MV-4-11 (cell line): ENCODE data around the gene ZNF827.

Source experiments
- DNase-seq: peaks from one replicate; lab custom pipeline; 2025; lab: John Stamatoyannopoulos, UW

The ZNF827 gene

DNA sequence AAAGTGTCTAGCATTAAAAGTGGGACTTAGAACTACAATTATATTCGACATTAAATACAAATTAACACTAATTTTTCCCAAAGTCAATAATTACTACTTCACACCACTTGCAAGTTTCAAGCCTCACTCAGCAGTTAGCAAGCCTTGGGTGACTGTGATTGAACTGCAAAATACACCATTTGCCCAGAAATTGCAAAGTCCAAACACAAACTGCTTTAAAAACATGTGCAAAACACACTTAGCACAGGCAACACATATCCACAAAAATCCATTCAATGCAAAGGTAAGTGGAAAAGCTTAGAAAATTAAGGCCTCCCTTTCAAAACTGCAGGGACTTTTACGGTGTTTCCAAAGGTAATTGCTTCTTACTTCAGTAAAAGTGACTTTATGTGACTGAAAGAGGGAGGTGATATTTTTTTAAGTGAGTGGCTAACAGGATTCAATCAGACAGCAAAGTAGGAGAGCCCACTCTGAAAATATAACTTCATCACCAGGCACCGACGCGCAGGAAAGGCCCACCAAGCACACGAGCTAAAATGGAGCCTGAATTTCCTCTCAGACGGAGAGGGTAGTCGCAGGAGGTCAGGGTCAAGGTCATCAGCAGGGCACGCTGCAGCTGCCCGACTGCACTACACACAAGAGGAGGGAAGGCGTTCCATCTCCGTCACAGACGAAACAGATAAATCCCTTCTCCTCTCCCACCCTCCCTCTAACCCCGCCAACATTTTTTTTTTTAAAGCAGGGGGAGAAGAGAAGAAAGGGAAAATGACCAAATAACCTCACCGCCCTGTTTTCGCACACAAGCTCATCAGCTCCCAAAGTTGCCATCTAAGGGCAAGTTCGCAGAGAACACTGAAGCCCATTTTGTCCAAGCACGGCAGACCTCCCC is 3.1 kb downstream of the ZNF827 start:
- DNase-seq: no peak

DNA sequence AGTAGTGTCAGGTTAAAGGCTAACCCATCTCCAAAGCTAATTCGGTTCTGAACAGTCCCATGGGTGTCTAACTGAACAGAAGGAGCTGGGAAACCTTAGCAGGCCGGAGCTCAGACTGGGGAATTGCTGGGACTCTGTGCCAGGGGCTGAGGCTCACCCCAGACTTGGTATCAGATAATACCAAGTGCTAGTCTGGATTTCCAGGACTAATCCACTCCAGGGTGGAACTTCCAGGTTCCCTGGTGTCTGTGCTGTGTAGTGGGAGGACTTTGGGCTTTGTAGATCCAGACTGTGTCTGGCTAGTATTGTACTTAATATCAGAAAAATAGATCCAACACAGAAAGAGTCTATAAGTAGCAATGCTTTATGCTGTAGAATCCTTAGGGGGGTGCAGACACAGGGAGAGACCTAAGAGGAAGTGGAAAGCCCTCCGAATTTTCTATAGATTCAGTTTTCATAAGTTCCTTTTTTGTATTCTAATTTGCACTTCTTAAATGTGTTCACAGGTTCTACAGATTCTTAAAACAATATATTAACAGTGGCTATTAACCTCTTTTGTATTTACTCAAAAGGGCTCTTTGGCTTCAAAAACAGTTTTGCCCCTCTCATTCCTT is 4.1 kb downstream of the ZNF827 start:
- DNase-seq: peak; percentile 28

DNA sequence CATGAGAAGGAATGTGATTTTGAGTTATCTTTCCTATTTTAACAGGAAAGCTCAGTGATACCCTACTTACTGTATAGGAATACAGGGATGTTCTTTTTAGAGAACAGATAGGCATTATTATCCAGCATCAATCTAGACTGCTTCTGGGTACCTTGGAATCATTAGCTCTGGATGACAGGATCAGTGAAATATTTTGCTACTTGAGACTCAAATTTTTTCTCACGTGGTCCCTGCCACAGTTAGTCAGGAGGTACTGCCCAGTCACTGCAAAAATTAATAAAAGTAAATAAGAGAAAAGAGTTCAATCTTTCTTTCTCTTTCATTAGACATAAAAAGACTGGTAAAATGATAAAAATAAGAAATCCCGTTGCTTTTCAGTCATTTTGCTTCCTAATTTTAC is 5.5 kb downstream of the ZNF827 start:
- no peak for DNase-seq

DNA sequence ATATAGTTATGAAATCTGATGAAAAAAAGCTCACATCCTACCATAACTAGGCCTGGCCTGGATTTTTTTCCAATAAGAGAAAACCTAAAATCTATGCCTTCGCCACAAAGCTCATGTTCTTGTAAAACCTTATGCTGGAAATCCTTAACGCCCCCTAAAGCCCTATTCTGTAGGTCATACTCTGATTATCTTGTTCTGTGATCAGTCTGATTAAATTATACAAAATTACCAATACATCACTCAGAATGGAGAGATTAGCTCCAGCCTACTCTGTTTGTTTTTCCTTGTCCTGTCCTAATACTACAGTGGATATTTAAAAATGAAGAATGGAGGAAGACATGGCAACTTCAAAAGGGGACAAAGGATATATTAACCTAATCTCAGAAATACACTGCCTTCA is 7.2 kb downstream of the ZNF827 start:
- no peak for DNase-seq

DNA sequence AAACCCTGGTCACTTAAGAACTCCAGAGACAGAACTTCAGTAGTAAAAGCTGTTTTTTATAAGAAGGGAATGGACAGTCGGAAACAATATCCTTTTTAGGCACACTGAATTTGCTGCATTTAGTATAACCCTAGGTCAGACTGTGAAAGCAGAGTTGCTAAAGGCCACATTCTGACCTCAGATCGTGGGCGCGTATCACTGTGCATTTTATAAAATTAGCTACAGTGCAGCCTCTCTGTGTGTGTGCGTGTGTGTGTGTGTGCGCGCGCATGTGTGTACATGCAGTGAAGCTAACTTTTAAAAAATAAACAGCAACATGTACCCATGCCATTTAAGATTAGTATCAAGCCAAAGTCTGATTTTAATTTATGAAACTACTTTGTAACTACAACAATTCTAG is 8.0 kb downstream of the ZNF827 start:
- no peak for DNase-seq

DNA sequence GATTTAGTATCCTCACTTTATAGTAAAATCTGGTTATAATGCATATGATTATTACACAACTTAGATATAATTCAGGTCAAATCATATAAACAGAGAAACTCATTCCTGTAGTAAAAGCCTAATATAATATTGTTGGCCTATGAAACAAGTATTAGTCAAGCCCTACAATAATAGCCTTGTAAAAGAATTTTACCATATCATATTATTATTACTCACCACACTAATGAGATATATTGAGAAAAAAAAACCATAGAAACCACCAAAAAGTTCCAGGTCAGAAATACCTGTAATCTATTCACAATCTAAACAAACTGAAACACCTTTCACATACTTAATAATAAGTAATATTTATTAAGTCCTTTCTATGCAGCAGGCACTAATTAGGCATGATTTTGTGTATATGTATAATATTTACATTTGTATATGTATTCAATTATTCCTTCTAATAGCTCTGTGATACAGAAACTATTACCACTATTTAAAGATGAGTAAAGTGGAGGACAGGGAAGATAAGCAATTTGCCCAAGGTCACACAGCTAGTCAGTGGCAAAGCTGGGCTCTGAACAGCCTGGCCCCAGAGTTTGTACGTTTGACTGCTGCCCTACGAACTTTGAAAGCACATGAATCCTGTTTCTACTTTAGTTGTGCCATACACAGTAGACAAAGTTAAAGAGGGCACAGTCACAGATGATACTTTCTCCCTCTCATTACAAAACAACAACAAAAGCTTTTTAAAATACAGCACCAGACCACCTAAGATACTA is 9.0 kb downstream of the ZNF827 start:
- no peak for DNase-seq

DNA sequence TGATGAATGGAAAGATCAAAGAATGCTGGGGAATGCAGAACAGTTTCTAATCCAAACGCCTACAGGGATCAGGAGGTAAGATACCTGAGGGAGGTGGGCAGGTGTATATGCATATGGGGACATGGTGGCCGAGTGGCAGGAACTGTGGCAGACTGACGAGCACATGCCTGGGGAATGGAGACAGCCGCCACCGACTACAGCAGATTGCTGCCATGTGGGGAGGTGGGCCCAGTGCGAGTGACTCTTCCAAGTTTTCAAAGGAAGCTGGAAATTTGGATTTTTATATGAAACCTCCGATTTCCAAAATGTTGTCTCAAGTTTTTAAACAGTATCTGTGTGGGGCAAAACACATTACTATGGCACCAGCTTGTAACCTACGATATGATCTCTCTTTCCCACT is 9.9 kb downstream of the ZNF827 start:
- no peak for DNase-seq

DNA sequence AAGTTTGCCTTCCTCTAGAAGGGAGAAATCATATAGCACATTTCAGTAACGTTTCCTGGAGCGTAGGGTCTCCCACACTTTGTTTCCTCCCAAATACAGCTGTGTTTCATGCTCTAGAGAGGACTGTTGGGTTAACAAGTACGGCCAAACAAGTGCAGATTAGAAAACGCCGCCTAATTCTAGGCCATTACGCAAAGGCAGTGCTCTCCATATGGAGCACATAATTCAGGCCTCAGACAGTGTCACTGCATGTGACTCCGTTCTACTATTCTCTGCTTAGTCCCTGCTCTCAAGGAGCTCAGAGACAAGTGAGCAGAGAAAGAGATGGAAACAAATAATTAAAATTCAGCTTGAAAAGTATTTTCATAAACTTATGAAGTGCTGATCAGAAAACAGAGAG is 11.6 kb downstream of the ZNF827 start:
- no peak for DNase-seq

DNA sequence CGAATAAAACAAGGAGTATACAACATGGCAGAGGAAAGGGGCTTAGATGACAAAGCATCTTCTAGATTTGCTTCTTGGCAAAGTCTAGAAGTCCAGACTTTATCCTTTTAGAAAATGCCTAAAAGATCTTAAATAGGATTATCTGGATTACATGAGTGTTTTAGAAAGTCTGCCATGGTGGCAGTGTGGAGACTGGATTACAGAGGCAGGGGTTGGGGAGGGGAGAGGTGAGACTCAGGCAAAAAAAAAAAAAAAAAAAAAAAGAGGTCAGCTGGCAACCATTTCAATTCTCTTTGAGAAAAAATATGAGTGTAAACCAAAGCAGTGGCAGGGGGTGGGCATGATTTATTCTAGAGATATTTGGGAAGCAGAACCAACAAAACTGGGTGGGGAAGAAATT is 17.4 kb downstream of the ZNF827 start:
- no peak for DNase-seq

DNA sequence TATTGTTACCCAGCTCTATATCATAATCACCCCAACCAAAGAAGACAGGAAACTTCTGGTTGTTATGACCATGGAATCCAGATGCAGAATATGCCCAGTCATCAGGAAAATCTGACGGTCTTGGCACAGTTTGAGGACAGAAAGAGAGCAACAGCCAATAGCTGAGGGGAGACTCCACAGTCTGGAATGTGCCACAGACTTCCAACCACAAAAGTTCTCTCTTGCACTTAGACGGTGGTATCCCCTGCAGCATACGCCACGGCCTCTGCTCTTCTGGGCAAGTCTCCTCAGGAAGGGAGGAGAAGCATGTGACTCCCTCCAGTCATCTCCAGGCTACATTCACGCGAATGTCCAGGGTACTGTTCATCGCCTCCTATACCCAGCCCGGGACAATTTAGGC is 18.4 kb downstream of the ZNF827 start:
- DNase-seq: no peak

DNA sequence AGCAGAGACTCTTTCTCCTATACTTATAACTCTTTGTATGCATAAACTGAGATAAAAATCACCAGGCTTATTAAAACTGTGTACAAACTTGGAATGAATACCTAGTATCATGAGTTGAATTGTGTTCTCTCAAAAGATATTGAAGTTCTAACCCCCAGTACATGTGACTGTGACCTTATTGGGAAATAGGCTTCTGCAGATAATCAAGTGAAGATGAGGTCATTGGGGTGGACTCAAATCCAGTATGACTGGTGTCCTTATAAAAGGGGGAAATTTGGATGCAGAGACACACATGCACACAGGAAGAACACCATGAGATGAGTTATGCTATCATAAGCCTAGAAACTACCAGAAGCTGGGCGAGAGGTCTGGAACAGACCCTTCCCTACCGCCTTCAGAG is 26.2 kb downstream of the ZNF827 start:
- DNase-seq: no peak

DNA sequence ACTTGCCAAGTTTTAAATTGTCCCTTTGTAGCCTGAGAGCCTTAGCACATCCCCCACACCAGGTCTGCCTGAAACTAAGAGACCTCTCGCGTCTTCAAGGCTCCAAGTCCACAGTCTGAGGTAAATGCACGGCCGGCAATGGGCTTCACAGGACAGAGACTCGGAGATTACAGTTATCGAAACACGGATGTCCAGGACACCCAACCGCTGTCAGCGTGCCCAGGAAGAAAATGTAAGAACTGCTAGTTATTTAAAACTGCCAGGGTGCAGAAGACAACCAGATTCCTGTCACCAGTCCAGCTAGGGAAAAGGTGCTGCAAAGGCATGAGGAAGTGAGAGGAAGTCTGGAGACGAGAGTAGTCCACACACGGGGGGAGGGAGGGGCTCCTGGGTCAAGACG is 28.9 kb downstream of the ZNF827 start:
- no peak for DNase-seq

DNA sequence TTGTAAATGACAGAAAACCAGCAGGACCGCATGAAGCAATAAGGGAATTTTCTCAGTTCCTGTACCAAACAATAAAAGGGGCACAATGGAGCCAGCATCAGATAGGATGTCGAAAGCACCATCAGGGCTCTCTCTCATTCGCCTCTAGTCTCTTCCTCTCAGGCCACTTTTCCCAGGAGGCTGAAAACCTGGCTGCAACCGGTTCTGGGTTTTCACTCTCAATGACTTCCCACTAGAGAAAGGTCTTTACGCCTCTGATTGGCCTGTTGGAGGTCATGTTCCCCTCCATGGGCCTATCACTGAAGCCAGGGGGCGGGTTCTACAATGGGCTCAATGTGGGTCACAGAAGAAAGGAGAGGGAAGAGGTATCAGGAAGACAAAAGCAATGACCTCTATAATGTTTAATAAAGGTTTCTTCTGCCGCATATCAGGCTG is 29.3 kb downstream of the ZNF827 start:
- DNase-seq: peak; percentile 27

DNA sequence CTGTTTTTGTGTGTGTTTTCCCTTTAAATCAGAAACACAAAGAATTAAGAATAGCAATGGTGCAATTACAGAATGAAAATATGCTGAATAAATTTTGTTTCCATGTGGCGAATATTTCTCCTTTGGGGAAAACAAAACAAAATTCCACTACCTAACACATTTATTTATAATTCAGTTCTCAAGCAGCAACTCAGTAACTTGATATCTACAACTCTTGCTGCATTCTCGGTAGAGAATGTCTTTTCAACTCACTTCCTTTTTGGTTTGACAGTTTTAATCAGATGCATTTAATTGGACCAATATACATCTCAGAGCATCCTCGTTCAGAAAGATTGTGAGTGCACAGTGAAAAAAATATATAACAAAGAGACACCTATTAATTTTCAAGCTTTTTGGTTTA is 30.8 kb downstream of the ZNF827 start:
- no peak for DNase-seq

DNA sequence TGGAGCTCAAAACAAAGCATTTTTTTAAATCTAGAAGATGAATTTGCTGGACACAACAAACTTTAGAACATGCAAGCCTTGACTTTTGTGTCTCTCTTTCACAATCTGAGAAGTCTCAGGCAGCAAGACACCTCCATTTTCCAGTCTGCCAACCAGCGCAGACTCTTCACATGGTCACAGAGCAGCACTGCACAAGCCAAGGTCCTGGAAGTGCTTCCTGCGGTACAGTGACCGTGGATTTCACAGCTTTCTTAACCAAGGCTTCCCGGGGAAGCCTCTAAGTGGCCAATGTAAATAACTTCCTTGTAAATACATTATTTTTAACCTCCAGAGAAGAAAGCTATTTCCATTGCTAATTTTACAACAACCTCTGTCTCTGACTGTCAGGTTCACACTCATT is 31.2 kb downstream of the ZNF827 start:
- no peak for DNase-seq

DNA sequence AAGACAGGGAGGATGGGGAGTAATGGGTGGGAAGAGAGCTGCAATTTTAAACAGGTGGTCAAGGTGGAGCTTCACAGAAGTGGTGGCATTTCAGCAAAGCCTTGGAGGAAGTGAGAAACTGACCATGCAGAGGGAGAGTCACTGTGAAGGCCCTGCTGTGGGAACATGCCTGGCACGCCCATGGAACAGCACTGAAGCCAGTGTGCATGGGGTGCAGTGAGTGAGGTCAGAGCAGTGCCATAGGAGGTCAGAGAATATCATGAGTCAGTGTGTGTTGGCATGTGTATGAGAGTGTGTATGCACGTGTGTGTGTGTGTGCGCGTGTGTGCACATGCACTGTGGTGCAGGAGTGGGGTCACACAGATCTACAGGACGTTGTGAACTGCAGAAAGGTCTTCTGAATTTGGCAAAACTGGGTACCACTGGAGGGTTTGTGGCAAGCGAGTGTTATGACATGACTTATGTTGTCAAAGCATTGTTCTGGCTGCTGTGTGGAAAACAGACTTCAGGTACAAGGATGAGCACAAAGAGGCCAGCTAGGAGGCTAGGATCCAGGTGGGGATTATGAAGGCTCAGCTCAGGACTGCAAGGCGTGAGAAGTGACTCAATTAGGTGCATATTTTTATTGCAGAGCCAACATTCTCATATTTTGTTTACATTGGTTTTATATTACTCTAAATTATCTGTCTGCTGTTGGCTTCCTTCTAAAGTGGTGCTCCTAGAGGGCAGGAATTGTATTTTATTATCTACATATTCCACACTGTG is 34.0 kb downstream of the ZNF827 start:
- DNase-seq: no peak

DNA sequence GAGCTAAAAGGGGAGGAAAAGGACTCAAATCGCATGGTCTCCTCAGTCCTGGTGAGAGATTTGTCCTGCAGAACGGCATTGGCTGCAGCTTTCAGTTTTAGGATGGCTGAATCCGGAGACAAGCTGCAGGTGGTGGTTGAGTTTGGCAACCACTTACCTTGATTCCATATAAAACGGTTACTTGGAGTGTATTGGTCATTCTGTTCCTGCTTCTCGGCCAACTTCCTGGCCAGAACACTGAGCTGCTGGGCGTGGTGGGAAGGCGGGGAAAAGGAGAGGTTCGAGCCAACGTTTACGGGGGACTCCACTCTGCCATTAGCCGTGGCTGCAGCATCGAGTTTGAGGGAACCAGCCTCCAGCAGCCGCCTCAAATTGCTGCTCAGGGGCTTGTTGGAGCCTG is 36.1 kb downstream of the ZNF827 start:
- DNase-seq: no peak

DNA sequence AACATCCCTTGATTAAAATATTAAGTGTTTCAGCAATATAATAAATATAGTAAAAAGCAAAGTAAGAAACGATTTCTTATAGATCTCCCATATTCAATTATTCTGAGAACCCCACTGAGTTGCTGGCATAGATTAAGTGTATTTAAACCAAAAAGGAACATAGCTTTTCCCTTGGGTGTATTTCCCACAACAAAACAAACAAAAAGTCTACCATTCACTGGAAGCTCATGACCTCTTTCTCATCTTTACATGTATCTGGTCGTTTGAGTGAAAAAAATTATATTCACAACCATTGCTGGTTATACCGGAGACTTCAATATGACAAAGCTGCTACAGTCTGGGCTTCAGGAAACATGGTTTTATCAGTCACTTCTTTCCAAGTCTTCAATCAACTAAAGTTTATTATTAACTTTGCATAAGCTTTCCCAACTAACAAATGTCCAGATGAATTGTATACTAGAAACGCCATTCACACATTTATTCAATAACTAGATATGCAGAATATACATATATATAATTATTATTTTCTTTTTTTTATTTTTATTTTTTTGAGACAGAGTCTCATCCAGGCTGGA is 38.6 kb downstream of the ZNF827 start:
- no peak for DNase-seq

DNA sequence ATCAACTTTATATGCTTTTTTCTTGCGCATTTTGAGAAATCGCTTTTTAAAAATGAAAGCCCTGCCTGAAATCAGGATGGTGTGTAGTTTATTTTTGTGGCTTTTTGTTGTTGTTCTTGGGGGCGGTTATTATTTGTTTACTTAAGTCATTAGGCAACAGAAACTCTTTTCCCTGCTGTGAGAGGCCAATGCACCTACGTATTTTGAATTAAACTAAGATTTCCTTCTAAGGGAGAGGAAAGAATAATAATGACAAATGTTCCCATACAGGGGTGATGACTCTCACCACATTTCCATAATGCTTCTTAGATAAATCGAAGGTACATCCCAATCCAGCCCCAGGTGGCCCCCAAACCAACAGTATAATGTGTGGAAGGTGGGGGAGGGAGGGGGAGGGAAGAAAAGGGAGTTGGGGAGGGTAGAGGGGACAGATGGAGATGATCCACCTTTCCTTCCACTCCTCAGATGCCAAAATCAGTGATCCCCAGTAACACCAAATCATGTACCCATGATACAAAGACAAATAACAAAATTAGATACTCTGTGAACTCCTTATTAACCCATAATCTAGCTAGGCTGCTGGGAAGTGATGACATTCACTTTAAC is 39.6 kb downstream of the ZNF827 start:
- DNase-seq: no peak

DNA sequence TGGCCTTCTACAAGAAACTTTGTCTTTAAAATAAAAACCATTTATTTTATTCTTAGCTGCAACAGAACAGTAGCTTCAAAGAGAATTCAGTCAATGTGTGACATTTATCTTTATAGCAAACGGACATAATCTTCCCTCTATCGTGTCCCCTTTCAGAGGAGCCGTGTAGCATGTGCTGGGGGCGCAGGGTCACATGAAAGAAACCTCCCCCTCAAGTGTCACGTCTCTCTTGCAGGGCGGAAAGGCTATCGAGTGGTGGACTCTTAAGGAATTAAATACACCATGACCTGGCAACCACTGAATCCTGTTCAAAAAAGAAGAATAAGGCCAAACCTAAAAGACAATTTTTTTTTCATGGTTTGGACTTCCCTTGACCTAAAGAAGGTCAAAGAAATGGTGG is 40.2 kb downstream of the ZNF827 start:
- DNase-seq: no peak

DNA sequence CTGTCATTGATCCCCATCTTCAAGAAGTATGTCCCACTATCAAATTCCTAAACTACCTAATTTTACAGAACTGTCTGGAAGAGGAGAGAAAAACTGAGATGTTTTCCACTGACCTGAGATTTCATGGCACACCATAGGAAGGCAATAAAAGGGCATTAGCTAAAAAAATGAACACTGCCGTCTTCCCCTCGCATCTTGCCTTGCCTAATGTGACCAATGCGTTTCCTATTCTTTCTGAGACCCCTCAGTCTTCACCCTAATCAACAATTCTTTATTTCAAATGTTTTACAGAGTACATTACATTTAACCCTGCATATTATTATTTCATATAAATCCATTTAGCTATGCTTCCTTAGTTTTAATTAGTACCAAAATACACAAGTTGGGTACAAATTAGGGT is 43.6 kb downstream of the ZNF827 start:
- no peak for DNase-seq
